SJSA1 (cell line): Measurements from ENCODE around the gene ALDH1A2. TPM values are rescaled to one million over a fixed set of nuclear protein-coding genes. Genes with fewer than 3 reads are reported as not detected.

Experiments used
- DNase-seq, 2 experiments: peaks; one replicate each; pipeline ENCODE4 v3.0.0-alpha.2; 2015 to 2020; ENCODE audit warnings: low spot score in 2 of 2, low read depth in 1 of 2
- H3K27ac ChIP-seq: fragments of 250-450 bp; sonication (Bioruptor Pico); 2 replicates; pipeline ENCODE4 v1.5.1; 2020; ENCODE audit warnings: mild to moderate bottlenecking, moderate library complexity
- H3K27me3 ChIP-seq: fragments of 250-450 bp; sonication (Bioruptor Pico); replicated peaks from 2 replicates; pipeline ENCODE4 v1.5.1; 2020; ENCODE audit warnings: mild to moderate bottlenecking, moderate library complexity
- H3K36me3 ChIP-seq: fragments of 250-450 bp; sonication (Bioruptor Pico); 2 replicates; pipeline ENCODE4 v1.5.1; 2020; ENCODE audit warnings: mild to moderate bottlenecking
- H3K4me1 ChIP-seq: fragments of 250-450 bp; sonication (Bioruptor Pico); replicated peaks from 2 replicates; pipeline ENCODE4 v1.6.1; 2021; ENCODE audit warnings: mild to moderate bottlenecking
- H3K4me3 ChIP-seq: fragments of 250-450 bp; sonication (Bioruptor Pico); 2 replicates; pipeline ENCODE4 v1.5.1; 2020; ENCODE audit warnings: mild to moderate bottlenecking
- H3K9me3 ChIP-seq: fragments of 250-450 bp; sonication (Bioruptor Pico); replicated peaks from 2 replicates; pipeline ENCODE4 v1.5.1; 2020; ENCODE audit warnings: mild to moderate bottlenecking
- total RNA-seq: library from RNA; depleted of rRNA; stranded (reverse); fragments of >200 nt; shearing (Covaris generic); gene quantifications from 2 replicates; pipeline ENCODE4 v1.2.3, GENCODE V29; 2014

The ALDH1A2 gene
- total RNA-seq, 1 experiment from 2014 or later: not detected

DNA sequence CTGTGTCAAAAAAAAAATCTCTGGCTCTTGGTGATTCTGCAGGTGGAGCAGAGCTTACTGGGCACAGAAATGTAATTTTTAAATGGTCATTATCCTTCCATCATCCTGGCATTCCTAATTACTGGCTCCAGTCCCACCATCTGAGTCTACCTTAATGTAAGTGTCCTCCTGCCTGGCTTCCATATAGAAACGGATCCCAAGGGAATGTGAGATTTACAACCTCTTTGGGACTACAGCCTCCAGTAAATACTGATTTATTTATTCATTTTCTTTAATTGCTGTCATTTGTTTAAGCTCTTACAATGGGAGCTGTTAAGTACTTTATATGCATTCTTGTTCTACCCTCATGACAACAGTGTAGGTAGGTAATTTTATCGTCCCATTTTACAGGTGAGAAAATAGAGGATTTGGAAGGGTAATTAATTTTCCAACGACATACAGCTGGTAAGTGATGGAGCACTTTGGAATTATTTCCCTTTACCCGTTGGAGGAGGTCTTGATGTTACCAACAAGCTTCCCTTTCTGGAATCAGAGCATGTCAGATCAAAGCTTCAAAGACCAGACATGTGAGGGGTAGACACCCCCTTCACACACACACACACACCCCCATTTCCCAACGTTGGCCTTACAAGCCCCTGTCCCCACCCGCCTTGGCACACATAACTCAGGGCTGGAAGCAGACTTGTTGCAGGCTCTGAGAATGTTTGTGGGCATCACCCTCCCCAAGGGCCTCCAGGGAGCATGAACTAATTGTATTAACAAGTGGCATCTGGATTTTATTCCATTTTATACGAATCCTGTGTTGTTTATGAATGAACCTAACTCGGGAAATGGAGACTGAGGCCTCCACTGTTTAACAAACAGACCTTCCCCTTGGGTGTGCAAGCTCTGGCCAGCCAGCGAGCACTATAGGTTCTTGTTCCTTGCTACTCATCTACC, 116.9 kb downstream of the ALDH1A2 start:
- Histone ChIP-seq H3K27ac (no peak overlapping the region), H3K36me3 (no peaks in the 10 kb centered on the region), H3K9me3 (no peaks in the 10 kb centered on the region), H3K27me3 (no peaks in the 10 kb centered on the region), H3K4me3 (no peak overlapping the region), H3K4me1 (peaks cover 9% of the 10 kb centered on the region; the same call in 1 of the 2 replicates)
- no peak for DNase-seq

GRCh38 chr15:57947781-57948180, 117.7 kb downstream of the ALDH1A2 start:
- H3K36me3 ChIP-seq: no peaks in the 10 kb centered on the region
- no peaks in the 10 kb centered on the region for H3K9me3 ChIP-seq
- H3K27me3 ChIP-seq: no peaks in the 10 kb centered on the region
- H3K4me1 ChIP-seq: peaks cover 9% of the 10 kb centered on the region; the same call in 1 of the 2 replicates
- no peak overlapping the region for H3K27ac ChIP-seq
- peak in 1 of 2 experiments; percentile 24 for DNase-seq
- no peak overlapping the region for H3K4me3 ChIP-seq

- DNase-seq: peak in 1 of 2 experiments; percentile 43
- peaks cover 9% of the 10 kb centered on the region; the same call in 1 of the 2 replicates for H3K4me1 ChIP-seq
- no peak overlapping the region for H3K4me3 ChIP-seq
- H3K9me3 ChIP-seq: no peaks in the 10 kb centered on the region
- no peaks in the 10 kb centered on the region for H3K36me3 ChIP-seq
- no peaks in the 10 kb centered on the region for H3K27me3 ChIP-seq
- H3K27ac ChIP-seq: no peak overlapping the region
Observed at GRCh38 chr15:57947282-57947681, 118.2 kb downstream of the ALDH1A2 start.

DNA sequence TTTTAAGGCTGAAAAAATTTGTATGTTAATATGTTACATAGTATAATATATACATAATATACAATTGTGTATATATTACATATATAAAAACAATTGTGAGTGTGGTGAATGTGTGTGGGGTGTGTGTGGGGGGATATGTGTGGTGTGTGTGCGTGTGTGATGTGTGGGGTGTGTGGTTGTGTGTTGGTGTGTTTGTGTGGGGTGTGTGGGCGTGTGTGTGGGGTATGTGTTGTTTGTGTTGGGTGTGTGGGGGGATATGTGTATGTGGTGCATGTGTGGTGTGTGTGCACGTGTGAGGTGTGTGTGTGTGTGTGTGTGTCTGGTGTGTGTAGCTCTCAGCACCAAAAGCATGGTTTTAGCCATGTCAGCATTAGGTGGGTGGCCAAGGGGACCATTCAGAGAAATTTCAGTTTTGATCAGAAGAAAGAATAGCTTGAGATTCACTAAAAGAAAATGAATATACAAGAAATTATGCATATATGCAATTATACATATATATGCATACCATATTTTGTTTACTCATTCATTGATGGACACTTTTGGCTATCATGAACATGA, 118.9 kb downstream of the ALDH1A2 start:
- no peaks in the 10 kb centered on the region for H3K36me3 ChIP-seq
- no peaks in the 10 kb centered on the region for H3K27me3 ChIP-seq
- H3K4me3 ChIP-seq: no peak overlapping the region
- H3K9me3 ChIP-seq: no peaks in the 10 kb centered on the region
- DNase-seq: no peak
- no peak overlapping the region for H3K27ac ChIP-seq
- peaks cover 9% of the 10 kb centered on the region; the same call in 1 of the 2 replicates for H3K4me1 ChIP-seq

- no peak overlapping the region for H3K4me3 ChIP-seq
- no peaks in the 10 kb centered on the region for H3K9me3 ChIP-seq
- H3K27me3 ChIP-seq: no peaks in the 10 kb centered on the region
- no peaks in the 10 kb centered on the region for H3K36me3 ChIP-seq
- no peak overlapping the region for H3K27ac ChIP-seq
- DNase-seq: no peak
- H3K4me1 ChIP-seq: peaks cover 9% of the 10 kb centered on the region; the same call in 1 of the 2 replicates
Observed at GRCh38 chr15:57945616-57946015, 119.9 kb downstream of the ALDH1A2 start.

DNA sequence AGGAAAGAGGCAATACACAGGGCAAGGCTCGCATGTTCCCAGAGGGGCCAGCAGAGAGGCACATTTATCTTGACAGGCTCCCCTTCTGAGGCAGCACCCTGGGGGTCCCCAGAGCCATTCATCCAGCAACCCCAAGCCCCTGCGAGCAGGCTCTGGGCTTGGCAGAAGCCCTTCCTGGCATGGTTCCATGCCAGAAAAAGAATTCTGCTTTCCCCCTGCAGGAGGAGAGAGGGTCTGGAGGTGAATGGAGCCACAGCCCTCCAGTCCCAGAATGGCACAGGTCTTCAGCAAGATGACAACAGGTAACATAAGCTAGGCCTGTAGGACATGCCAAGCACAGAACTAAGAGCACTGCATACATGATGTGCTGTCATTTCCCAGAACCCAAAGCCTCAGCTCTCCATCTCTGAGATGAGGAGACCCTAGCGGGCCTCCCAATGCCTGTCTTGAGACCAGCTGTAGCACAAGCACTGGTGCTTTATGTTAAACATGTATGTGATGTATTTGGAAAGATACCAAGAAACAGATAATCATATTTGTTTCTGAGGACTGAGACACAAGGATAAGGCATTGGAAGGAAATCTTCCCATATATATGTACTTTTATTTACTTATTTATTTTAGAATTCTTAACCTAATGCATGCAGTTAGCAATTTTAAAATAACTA, 121.6 kb downstream of the ALDH1A2 start:
- Histone ChIP-seq H3K27ac (no peak overlapping the region), H3K9me3 (no peaks in the 10 kb centered on the region), H3K4me1 (peaks cover 9% of the 10 kb centered on the region; the same call in 1 of the 2 replicates), H3K27me3 (no peaks in the 10 kb centered on the region), H3K4me3 (no peak overlapping the region), H3K36me3 (no peaks in the 10 kb centered on the region)
- no peak for DNase-seq

DNA sequence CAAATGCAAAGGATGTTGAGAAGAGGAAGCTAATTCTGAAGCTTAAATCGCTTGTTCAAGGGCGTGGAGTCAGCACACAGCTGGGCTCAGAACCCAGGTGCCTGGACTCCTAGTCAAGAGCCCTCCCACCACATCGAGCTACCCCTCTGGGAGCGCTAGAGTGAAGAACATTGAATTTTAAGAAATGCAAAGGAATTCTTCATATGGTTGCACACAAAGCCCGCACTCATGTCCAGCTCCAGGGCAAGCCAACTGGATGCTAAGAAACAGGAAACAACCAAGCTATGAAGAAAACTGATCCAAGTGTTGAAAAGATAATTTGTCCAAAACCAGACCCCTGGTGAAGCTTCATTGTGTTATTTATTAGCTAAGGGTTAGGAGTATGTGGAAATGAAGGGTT, 122.3 kb downstream of the ALDH1A2 start:
- no peaks in the 10 kb centered on the region for H3K27me3 ChIP-seq
- H3K36me3 ChIP-seq: no peaks in the 10 kb centered on the region
- H3K27ac ChIP-seq: no peak overlapping the region
- no peak for DNase-seq
- peaks cover 9% of the 10 kb centered on the region; the same call in 1 of the 2 replicates for H3K4me1 ChIP-seq
- H3K4me3 ChIP-seq: no peak overlapping the region
- no peaks in the 10 kb centered on the region for H3K9me3 ChIP-seq

- H3K9me3 ChIP-seq: no peaks in the 10 kb centered on the region
- DNase-seq: no peak
- H3K4me3 ChIP-seq: no peak overlapping the region
- H3K4me1 ChIP-seq: peaks cover 3% of the 10 kb centered on the region; the same call in 1 of the 2 replicates
- no peak overlapping the region for H3K27ac ChIP-seq
- no peaks in the 10 kb centered on the region for H3K27me3 ChIP-seq
- no peaks in the 10 kb centered on the region for H3K36me3 ChIP-seq
Observed at GRCh38 chr15:57941816-57942215, 123.7 kb downstream of the ALDH1A2 start.

GRCh38 chr15:57932348-57932747, 133.2 kb downstream of the ALDH1A2 start:
- no peaks in the 10 kb centered on the region for H3K4me1 ChIP-seq
- 0 out of 2 replicates have a peak, but pooled peaks cover 3% of the 10 kb centered on the region for H3K9me3 ChIP-seq
- no peak overlapping the region for H3K4me3 ChIP-seq
- no peak overlapping the region for H3K27ac ChIP-seq
- H3K36me3 ChIP-seq: no peaks in the 10 kb centered on the region
- 0 out of 2 replicates have a peak, but pooled peaks cover 2% of the 10 kb centered on the region for H3K27me3 ChIP-seq
- no peak for DNase-seq

GRCh38 chr15:57931570-57931969, 133.9 kb downstream of the ALDH1A2 start:
- DNase-seq: no peak
- peaks cover 2% of the 10 kb centered on the region; the same call in 1 of the 2 replicates for H3K27me3 ChIP-seq
- H3K4me3 ChIP-seq: no peak overlapping the region
- 0 out of 2 replicates have a peak, but pooled peaks cover 3% of the 10 kb centered on the region for H3K9me3 ChIP-seq
- no peaks in the 10 kb centered on the region for H3K4me1 ChIP-seq
- H3K27ac ChIP-seq: no peak overlapping the region
- no peaks in the 10 kb centered on the region for H3K36me3 ChIP-seq

- Histone ChIP-seq H3K27ac (no peak overlapping the region), H3K9me3 (no peaks in the 10 kb centered on the region), H3K4me1 (no peaks in the 10 kb centered on the region; the same call in 1 of the 2 replicates), H3K36me3 (no peaks in the 10 kb centered on the region), H3K4me3 (no peak overlapping the region), H3K27me3 (no peaks in the 10 kb centered on the region; the same call in 1 of the 2 replicates)
- DNase-seq: no peak
Observed at GRCh38 chr15:57927091-57927631, 138.3 kb downstream of the ALDH1A2 start.

GRCh38 chr15:57925650-57926049, 139.9 kb downstream of the ALDH1A2 start:
- H3K27me3 ChIP-seq: no peaks in the 10 kb centered on the region; the same call in 1 of the 2 replicates
- DNase-seq: no peak
- H3K27ac ChIP-seq: no peak overlapping the region
- no peaks in the 10 kb centered on the region; the same call in 1 of the 2 replicates for H3K4me1 ChIP-seq
- no peak overlapping the region for H3K4me3 ChIP-seq
- no peaks in the 10 kb centered on the region for H3K9me3 ChIP-seq
- H3K36me3 ChIP-seq: no peaks in the 10 kb centered on the region

DNA sequence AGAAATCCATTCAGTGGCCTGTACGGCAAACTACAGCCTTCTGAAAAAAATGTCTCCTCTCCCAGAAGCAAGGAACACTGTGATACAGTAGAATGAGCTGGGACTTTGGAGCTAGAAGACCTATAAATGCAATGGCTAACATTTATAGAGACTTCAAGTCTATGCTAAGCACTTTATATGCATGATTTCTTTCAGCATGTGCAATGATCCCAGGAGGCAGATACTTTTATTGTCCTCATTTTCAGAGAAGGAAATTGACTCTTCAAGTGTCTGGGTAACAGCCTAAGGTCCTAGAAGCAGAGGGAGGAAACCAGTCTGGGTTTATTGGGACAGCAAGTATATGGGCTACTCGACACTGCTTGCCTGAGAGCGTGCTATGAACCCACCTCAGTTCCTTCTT, 140.9 kb downstream of the ALDH1A2 start:
- no peaks in the 10 kb centered on the region; the same call in 1 of the 2 replicates for H3K4me1 ChIP-seq
- no peak overlapping the region for H3K4me3 ChIP-seq
- H3K36me3 ChIP-seq: no peaks in the 10 kb centered on the region
- DNase-seq: no peak
- no peak overlapping the region for H3K27ac ChIP-seq
- no peaks in the 10 kb centered on the region; the same call in 1 of the 2 replicates for H3K27me3 ChIP-seq
- H3K9me3 ChIP-seq: no peaks in the 10 kb centered on the region
